Gastroesophageal sphincter (tissue), 4 donors: ENCODE results near the gene SLC7A7. TPM values are rescaled to one million over a fixed set of nuclear protein-coding genes. Genes with fewer than 3 reads are reported as not detected.
A peak's percentile ranks its signal among the peaks of the same experiment; 100 is the strongest.
"Not testable (repeated sequence)": the region's sequence is repeated elsewhere in the genome, so short reads cannot be mapped to it uniquely, and the experiment has no call there.

Source experiments
- ATAC-seq: fragments of 150-250 bp; one replicate; pipeline ENCODE4 v1.9.1; 2016; ENCODE audit warnings: mild to moderate bottlenecking, moderate library complexity
- H3K27ac ChIP-seq, 4 donors: fragments of 200-600 bp; sonication (generic) in 3 of 4; 1 replicate in 3 of 4; 2 replicates in 1 of 4; pipeline ENCODE4 v1.5.1; 2016 to 2019
- H3K27me3 ChIP-seq: fragments of 200-600 bp; sonication (generic); one replicate; pipeline ENCODE4 v1.5.1; 2019
- H3K36me3 ChIP-seq, 2 donors: fragments of 200-600 bp; sonication (generic); one replicate each; pipeline ENCODE4 v1.5.1; 2019; ENCODE audit warnings: control low read depth in 1 of 2
- H3K4me1 ChIP-seq, 3 donors: fragments of 200-600 bp; sonication (generic); 1 replicate in 2 of 3; 2 replicates in 1 of 3; pipeline ENCODE4 v1.5.1; 2016 to 2019; ENCODE audit warnings: control low read depth in 2 of 3
- H3K4me3 ChIP-seq, 2 donors: fragments of 200-600 bp; sonication (generic); one replicate each; pipeline ENCODE4 v1.5.1; 2019; ENCODE audit warnings: mild to moderate bottlenecking in 1 of 2, moderate library complexity in 1 of 2
- H3K9me3 ChIP-seq, 3 donors: fragments of 200-600 bp; sonication (generic); one replicate each; pipeline ENCODE4 v1.5.1; 2017 to 2019; ENCODE audit warnings: control low read depth in 2 of 3
- EP300 ChIP-seq: sonication (generic); formaldehyde crosslinking; IDR thresholded peaks from one replicate; pipeline ENCODE4 v1.6.1; 2017; ENCODE audit warnings: antibody characterized with exemption, mild to moderate bottlenecking
- POLR2A ChIP-seq, 2 donors: fragments of 450-650 bp; IDR thresholded peaks; one replicate each; pipeline ENCODE4 v1.6.1; 2017; ENCODE audit warnings: antibody characterized with exemption in 2 of 2, mild to moderate bottlenecking in 2 of 2, moderate library complexity in 1 of 2
- POLR2AphosphoS5 ChIP-seq: sonication (generic); formaldehyde crosslinking; IDR thresholded peaks from one replicate; pipeline ENCODE4 v1.6.1; 2017; ENCODE audit warnings: antibody characterized with exemption
- WGBS, 2 donors: methylation state at CpG; one replicate each; pipeline ENCODE4 v1.1.5; 2018; ENCODE audit warnings: low coverage in 1 of 2; 5-methylcytosine and 5-hydroxymethylcytosine counted together
- total RNA-seq, 4 donors: library from RNA; depleted of rRNA; stranded (reverse); fragments of >200 nt; gene quantifications; one replicate each; pipeline ENCODE4 v1.1.0, GENCODE V29; 2016
- TF ChIP-seq, protein P1 (sequence below), 4 experiments: fragments of 200-600 bp in 2 of 4; fragments of 450-650 bp in 2 of 4; sonication (generic) in 1 of 4; IDR thresholded peaks; one replicate each; pipeline ENCODE4 v1.5.1; 2017 to 2019; ENCODE audit warnings: antibody characterized with exemption in 4 of 4, mild to moderate bottlenecking in 2 of 4, moderate library complexity in 2 of 4

SLC7A7 gene
- total RNA-seq, 4 donors from 2014 or later: 8.1 to 36.6 (median 23.4) TPM

DNA sequence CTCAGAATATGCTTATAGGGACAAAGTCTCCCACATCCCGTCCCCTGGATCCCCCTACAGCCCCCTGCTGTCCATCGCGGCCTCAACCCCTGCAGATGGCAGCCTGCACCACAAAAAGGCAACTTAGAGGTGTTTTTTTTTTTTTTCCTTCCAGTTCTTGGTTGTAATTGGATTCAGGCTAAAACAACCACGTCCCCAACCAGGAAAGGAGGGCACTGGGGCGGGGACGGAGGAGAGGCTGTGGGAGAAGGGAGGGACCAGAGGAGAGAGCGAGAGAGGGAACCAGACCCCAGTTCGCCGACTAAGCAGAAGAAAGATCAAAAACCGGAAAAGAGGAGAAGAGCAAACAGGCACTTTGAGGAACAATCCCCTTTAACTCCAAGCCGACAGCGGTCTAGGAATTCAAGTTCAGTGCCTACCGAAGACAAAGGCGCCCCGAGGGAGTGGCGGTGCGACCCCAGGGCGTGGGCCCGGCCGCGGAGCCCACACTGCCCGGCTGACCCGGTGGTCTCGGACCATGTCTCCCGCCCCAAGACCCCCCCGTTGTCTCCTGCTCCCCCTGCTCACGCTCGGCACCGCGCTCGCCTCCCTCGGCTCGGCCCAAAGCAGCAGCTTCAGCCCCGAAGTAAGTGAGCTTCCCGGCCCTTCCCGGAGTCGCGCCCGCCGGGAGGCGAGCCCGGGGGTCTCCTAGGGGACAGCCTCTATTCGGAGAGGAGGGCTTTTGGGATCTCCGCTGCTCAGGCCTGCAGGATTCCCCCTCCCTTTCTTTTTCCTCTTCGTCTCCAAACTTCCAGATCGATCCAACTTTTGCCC is 21.3 kb upstream of the SLC7A7 start, which contains the start of gene MMP14:
Gene MMP14 (plus strand): TSS at position 285 of the 813 bp plus-strand sequence. CDS start 233 bp downstream, at position 518.
- TF ChIP-seq EP300 (no peak), POLR2AphosphoS5 (peak; percentile 89), POLR2A (IDR thresholded peaks at IDR 0.05) (peak; percentile 58 to 73)
- TF ChIP-seq, protein P1, sequence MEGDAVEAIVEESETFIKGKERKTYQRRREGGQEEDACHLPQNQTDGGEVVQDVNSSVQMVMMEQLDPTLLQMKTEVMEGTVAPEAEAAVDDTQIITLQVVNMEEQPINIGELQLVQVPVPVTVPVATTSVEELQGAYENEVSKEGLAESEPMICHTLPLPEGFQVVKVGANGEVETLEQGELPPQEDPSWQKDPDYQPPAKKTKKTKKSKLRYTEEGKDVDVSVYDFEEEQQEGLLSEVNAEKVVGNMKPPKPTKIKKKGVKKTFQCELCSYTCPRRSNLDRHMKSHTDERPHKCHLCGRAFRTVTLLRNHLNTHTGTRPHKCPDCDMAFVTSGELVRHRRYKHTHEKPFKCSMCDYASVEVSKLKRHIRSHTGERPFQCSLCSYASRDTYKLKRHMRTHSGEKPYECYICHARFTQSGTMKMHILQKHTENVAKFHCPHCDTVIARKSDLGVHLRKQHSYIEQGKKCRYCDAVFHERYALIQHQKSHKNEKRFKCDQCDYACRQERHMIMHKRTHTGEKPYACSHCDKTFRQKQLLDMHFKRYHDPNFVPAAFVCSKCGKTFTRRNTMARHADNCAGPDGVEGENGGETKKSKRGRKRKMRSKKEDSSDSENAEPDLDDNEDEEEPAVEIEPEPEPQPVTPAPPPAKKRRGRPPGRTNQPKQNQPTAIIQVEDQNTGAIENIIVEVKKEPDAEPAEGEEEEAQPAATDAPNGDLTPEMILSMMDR (IDR thresholded peaks at IDR 0.05): peak in 3 of 4 experiments; percentile 36 to 71 (median 43)
- H3K4me1 ChIP-seq: peaks cover 0 to 48% (median 16%) of the 10 kb centered on the region in 3 donors
- no peaks in the 10 kb centered on the region for H3K27me3 ChIP-seq
- peak within 1 kb of the TSS; percentile 96 to 99 (median 98) for H3K27ac ChIP-seq
- peak within 1 kb of the TSS; percentile 92 to 96 for H3K4me3 ChIP-seq
- ATAC-seq: peak; percentile 75
- peaks cover 0 to 31% of the 10 kb centered on the region in 2 donors for H3K36me3 ChIP-seq
- H3K9me3 ChIP-seq: no peaks in the 10 kb centered on the region
- 0 to 2% methylated on average over 14 to 27 of the region's 46 CpGs for WGBS, 2 donors

DNA sequence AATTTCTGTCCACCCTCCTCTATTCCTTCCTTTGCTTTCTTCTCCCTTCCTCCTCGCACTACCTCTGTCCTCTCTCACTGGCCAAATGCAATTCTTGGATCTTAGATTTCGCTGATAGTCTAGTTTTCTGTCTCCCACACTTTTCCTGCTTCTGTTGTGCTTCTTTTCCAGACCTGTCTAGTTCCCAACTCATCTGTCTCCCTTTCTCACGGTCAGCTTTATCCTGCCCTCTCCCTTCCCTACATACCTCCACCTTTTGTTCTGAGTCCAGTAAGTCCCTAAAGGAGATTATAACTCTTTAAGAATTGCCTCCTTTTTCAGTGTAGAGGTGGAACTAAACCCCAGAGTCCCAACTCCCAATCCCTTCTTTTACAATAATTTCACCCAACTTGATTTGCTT is 20.3 kb upstream of the SLC7A7 start:
- WGBS, 2 donors: 53 to 69% methylated on average over 3 of the region's 3 CpGs
- no peak for ATAC-seq
- Histone ChIP-seq H3K27me3 (no peaks in the 10 kb centered on the region), H3K9me3 (no peaks in the 10 kb centered on the region), H3K4me3 (no peak overlapping the region), H3K36me3 (peaks cover 0 to 22% of the 10 kb centered on the region in 2 donors), H3K27ac (peak overlapping the region in 3 of 4 donors; percentile 96 to 99 (median 99)), H3K4me1 (peaks cover 0 to 47% (median 19%) of the 10 kb centered on the region in 3 donors)
- TF ChIP-seq POLR2AphosphoS5 (no peak), POLR2A (IDR thresholded peaks at IDR 0.05) (no peak), EP300 (no peak)
- TF ChIP-seq, protein P1 (IDR thresholded peaks at IDR 0.05): no peak

DNA sequence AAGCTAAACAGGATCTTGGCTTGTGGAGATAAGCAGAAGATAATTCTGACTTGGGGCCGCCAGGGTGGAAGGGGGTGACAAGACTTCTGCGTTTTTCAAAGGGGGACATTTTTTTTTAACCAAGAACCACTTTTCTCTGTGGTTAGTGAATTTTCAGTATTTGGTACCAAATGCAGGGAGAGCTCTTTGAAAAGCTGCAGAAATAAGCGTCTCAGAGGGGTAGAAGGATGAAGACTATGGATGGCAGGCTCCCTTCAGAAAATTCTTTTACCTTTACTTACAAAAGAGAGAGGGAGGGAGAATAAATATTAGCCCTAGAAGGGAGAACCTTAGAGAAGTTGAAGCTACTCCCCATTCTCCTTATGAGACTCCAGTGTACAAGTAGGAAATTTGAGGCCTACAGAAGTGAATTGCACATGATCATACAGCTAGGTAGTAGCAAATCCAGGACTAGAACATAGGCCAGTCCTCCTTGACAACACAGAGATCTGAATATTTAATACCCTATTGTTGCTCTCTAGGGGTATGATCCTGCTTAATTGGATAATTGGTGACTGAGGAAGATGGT is 15.3 kb upstream of the SLC7A7 start:
- no peaks in the 10 kb centered on the region for H3K9me3 ChIP-seq
- H3K27ac ChIP-seq: peak overlapping the region in 2 of 4 donors; percentile 83 to 84
- peaks cover 0 to 17% (median 5%) of the 10 kb centered on the region in 3 donors for H3K4me1 ChIP-seq
- WGBS, 2 donors: 18% methylated on average over 3 of the region's 3 CpGs; no CpG with 5 or more reads in 1 of the 2 donors
- no peak for ATAC-seq
- no peak for TF ChIP-seq EP300
- TF ChIP-seq POLR2A (IDR thresholded peaks at IDR 0.05): no peak
- no peak for TF ChIP-seq POLR2AphosphoS5
- TF ChIP-seq, protein P1 (IDR thresholded peaks at IDR 0.05): no peak
- H3K4me3 ChIP-seq: peak overlapping the region; percentile 76 to 84
- no peaks in the 10 kb centered on the region for H3K27me3 ChIP-seq
- H3K36me3 ChIP-seq: peaks cover 0 to 22% of the 10 kb centered on the region in 2 donors

DNA sequence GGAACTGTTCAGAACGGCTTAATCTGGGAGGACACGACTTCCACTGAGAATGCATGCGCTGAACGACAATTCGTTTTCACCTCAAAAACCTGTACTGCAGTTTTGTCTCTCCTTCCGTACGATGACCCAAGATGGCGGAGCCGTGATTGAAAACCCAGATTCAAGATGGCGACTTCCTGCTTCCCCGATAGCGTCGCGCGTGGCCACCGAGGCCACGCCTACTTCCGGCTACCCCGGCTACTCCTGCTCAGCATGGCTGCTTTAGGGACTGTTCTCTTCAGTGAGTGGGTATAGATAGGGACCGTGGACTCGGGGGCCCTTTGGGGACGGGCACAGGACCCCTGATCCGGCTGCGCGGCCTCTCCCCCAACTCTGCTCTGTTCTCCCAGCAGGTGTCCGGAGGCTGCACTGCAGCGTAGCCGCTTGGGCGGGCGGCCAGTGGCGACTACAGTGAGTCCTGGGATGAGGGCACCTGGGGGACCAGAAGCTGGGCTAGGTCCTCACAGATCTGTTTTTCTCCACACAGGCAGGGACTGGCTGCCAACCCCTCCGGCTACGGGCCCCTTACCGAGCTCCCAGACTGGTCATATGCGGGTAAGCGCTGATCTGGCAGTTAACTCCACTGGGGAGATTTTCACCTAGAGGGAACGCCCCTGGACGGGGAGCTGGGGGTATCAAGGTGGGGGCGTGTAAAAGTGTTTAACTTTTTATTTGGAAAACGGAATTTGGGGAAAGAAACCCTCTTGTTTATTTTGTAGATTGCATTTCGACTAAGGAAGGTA is 14.6 kb upstream of the SLC7A7 start, which contains the start of gene MRPL52:
Gene MRPL52 (plus strand): TSS at position 227 of the 782 bp plus-strand sequence. CDS start 26 bp downstream, at position 253.
- TF ChIP-seq EP300: no peak
- no peak for TF ChIP-seq POLR2AphosphoS5
- TF ChIP-seq, protein P1 (IDR thresholded peaks at IDR 0.05): peak in 1 of 4 experiments; percentile 21
- TF ChIP-seq POLR2A (IDR thresholded peaks at IDR 0.05): peak in 1 of 2 donors; percentile 19
- peaks cover 0 to 18% of the 10 kb centered on the region in 2 donors for H3K36me3 ChIP-seq
- peaks cover 0 to 19% (median 5%) of the 10 kb centered on the region in 3 donors for H3K4me1 ChIP-seq
- no peaks in the 10 kb centered on the region for H3K27me3 ChIP-seq
- peak; percentile 96 for ATAC-seq
- H3K9me3 ChIP-seq: no peaks in the 10 kb centered on the region
- H3K27ac ChIP-seq: peak within 1 kb of the TSS; percentile 12 to 84 (median 83)
- WGBS, 2 donors: 0 to 5% methylated on average over 4 to 14 of the region's 41 CpGs
- H3K4me3 ChIP-seq: peak within 1 kb of the TSS; percentile 76 to 84

DNA sequence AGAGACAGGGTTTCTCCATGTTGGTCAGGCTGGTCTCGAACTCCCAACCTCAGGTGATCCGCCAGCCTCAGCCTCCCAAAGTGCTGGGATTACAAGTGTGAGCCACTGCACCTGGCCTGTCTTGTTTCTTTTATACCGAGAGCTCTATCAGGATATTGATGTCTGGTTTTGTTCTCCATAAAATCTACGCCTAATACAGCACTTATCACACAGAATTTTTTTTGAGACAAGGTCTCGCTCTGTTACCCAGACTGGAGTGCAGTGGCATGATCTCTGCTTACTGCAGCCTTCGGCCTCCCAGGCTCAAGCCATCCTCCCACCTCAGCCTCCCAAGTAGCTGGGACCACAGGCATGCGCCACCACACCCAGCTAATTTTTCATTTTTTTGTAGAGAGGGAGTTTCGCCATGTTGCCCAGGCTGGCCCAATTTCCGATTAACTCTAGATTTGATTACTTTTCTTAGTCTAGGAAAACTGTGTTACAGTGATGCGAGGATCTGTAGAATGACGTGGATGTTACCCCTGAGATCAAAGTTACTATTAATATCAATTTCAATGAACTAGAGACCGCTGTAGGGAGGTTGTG is 13.9 kb upstream of the SLC7A7 start:
- H3K9me3 ChIP-seq, H3K27me3 ChIP-seq: not testable (repeated sequence)
- H3K4me3 ChIP-seq: peak overlapping the region; percentile 76 to 84
- H3K27ac ChIP-seq: peak overlapping the region in 3 of 4 donors; percentile 83 to 84 (median 83)
- peaks cover 0 to 26% (median 5%) of the 10 kb centered on the region in 3 donors for H3K4me1 ChIP-seq
- H3K36me3 ChIP-seq: peaks cover 0 to 11% of the 10 kb centered on the region in 2 donors
- peak; percentile 2 for ATAC-seq
- WGBS, 2 donors: 76 to 78% methylated on average over 4 to 12 of the region's 12 CpGs
